ENCODE measurements around the gene CD151.
A peak's percentile ranks its signal among the peaks of the same experiment; 100 is the strongest.

CD151 gene

GRCh38 chr11:843818-844692, 11.3 kb downstream of the CD151 start:
- no peak for DNase-seq

GRCh38 chr11:844693-845644, 12.2 kb downstream of the CD151 start:
- peak; percentile 37 for DNase-seq

GRCh38 chr11:845872-846495, 13.2 kb downstream of the CD151 start:
- no peak for DNase-seq

GRCh38 chr11:846496-847098, 13.8 kb downstream of the CD151 start:
- DNase-seq = no peak

GRCh38 chr11:847876-848275, 15.1 kb downstream of the CD151 start:
- DNase-seq = no peak

GRCh38 chr11:848380-848931, 15.7 kb downstream of the CD151 start:
- peak; percentile 73 for DNase-seq

GRCh38 chr11:849104-849824, 16.5 kb downstream of the CD151 start:
- peak; percentile 48 for DNase-seq

GRCh38 chr11:849951-850774, 17.4 kb downstream of the CD151 start:
- DNase-seq = no peak

GRCh38 chr11:850775-851763, 18.3 kb downstream of the CD151 start:
- DNase-seq = no peak

- no peak for DNase-seq
Measured at GRCh38 chr11:852762-853161, 20.0 kb downstream of the CD151 start.

GRCh38 chr11:853682-854448, 21.1 kb downstream of the CD151 start:
- no peak for DNase-seq

- no peak for DNase-seq
Measured at GRCh38 chr11:854601-855329, 22.0 kb downstream of the CD151 start.

GRCh38 chr11:855330-855674, 22.6 kb downstream of the CD151 start:
- no peak for DNase-seq

- no peak for DNase-seq
Measured at GRCh38 chr11:855796-856195, 23.0 kb downstream of the CD151 start.

- no peak for DNase-seq
Measured at GRCh38 chr11:856397-856796, 23.6 kb downstream of the CD151 start.

- no peak for DNase-seq
Measured at GRCh38 chr11:858053-858761, 25.5 kb downstream of the CD151 start.

GRCh38 chr11:858762-859339, 26.1 kb downstream of the CD151 start:
- no peak for DNase-seq
